GM18517 (cell line): ENCODE results near the gene SIK2.
"Not testable (repeated sequence)": the region's sequence is repeated elsewhere in the genome, so short reads cannot be mapped to it uniquely, and the experiment has no call there.

Source experiments
- ATAC-seq: cut with Tn5 transposase; IDR thresholded peaks from one replicate; pipeline ENCODE4 v1.9.1; 2021; ENCODE audit warnings: mild to moderate bottlenecking, moderate library complexity; ENCODE audit not compliant: unreplicated experiment

Gene SIK2

DNA sequence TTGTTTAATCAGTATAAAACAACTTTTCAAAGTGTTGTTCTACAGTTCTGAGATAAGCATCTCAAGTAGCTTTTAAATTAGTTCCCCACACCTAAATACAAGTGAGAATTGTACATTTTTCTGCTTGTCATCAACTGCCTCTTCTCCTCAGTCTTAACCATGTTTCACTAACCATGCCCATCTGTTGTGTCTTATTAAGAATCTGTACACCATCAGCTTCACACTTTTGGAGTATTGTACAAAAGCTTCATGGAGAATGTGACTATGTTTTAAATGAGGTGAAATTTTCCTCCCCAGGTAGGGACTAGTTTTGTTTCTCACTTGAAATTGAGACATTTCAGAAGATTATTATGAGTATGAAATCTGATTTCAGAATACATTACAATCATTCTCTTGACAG, 52.4 kb downstream of the SIK2 start:
- ATAC-seq = no peak

DNA sequence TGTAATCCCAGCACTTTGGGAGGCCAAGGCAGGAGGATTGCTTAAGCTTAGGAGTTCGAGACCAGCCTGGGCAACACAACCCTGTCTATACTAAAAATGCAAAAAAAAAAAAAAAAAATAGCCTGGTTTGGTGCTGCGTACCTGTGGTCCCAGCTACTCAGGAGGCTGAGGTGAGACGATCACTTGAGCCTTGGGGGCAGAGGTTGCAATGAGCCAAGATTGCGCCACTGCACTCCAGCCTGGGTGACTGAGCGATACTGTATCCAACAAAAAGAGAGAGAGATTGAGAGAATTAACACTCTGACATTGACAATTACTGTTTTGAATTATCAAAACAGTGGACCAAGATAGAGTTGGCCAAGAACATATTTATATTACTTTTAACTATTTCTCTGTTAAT, 53.7 kb downstream of the SIK2 start:
- no peak for ATAC-seq

DNA sequence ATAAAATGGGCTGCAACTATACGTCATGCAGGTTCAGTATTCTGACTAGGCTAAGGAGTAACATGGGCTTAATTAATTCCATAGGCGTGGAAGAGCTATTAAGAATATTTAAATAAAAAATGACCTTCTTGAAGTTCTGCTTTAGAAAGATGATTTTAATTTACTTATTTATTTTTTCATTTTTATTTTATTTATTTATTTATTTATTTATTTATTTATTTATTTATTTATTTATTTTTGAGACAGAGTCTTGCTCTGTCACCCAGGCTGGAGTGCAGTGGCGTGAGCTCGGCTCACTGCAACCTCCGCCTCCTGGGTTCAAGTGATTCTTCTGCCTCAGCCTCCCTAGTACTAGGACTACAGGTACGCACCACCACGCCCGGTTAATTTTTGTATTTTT, 55.7 kb downstream of the SIK2 start:
- ATAC-seq = not testable (repeated sequence)

DNA sequence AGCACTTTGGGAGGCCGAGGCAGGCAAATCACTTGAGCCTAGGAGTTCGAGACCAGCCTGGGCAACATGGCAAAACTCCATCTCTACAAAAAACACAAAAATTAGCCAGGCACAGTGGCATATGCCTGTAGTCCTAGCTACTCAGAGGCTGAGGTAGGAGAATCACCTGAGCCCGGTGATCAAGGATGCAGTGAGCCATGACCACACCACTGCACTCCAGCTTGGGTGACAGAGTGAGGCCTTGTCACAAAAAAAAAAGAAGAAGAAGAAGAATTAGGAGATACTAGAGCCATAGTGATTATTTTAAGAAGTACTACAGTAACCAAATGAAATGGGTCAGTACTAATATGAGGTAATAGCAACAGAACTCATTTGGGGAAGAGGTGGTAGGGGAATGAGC, 56.2 kb downstream of the SIK2 start:
- ATAC-seq = not testable (repeated sequence)

DNA sequence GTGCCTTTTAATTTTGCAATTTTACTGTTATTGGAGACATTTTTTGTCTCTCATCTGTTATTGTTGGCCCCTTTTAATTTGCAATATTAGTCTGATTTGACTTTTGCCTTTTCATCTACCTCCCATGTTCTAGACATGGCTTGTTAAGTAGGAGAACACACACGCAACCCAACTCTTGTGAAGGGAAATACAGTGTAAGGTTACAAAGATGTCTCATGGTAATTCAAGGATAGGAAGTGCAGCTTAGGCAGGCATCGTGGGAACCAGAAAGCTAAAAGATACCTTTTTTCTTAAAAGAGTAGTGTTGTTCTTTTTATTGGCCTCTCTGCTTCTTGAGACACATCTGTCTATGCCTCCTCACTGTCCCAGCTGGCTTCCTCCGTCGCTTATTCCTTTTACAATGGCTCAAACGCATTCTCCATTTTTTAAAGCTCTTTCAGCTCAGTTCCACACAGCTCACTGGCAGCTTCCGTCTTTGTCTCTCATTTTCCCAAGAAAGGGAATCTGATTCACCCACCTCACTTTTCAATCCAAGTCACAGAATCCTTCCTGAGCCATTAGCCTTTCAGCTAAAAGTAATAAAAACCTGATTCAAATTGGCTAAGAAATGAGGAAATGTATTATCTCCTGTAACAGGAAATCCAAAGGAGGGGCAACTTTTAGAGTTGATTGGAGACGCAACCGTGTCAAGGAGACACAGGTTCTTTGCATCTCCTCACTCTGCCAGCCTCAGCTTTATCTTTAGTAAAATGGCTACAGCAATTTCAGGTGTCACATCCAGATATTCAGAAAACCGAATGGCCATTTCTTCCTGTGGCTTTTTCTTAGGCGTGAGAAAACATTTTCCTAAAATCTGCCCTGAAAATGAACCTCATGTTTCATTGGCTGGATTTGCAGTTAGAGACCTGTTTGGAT, 57.2 kb downstream of the SIK2 start:
- no peak for ATAC-seq

DNA sequence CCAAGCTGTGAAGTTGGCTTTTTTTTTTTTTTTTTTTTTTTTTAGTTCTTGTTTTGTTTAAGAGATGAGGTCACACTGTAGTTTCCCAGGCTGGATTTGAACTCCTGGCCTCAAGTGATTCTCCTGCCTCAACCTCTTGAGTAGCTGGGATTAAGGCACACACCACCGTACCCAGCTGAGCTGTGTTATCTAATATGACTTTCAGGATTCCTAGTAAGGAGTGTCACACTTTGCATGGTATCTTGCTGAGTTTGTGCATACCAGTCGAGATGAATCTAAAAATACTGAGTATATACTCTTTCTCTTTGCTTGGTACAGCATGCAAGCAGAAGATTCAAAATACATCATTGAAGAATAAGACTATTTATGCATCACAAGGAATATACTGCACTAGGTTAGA, 58.6 kb downstream of the SIK2 start:
- no peak for ATAC-seq

DNA sequence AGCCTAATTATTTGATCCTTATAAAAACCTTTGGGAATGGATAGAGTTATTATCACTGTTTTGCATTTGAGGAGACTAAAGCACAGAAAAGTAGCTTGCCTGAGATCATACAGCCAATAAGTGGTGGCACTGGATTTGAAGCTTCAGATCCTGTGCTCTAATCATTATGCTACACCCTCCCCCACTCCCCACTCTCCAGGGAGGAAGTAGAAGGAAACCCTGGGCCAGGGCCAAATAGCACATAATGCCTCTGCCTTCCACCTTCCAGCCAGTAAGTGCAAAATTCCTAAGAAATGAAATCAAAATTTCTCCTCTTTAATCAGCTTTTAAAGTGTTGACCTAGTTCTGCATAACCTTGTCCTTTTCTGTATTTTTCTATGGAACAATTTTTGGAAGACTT, 61.6 kb downstream of the SIK2 start:
- no peak for ATAC-seq

DNA sequence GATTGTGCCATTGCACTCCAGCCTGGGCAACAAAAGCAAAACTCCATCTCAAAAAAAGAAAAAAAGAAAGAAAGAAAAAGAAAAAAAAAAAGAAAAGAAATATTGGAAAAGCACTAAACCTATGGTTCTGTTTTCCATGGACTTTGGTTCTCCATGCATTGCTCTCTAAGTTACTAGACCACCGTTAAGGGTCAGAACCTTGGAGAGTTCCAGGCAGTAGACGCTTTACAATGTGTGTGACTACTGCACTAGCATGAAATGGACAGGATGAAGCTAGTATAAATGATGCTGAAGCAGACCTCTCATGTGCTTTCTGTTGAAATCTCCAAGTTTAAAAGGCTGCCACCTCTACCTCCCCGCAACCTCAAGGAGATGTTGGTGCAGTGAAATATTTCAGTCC, 63.5 kb downstream of the SIK2 start:
- no peak for ATAC-seq

DNA sequence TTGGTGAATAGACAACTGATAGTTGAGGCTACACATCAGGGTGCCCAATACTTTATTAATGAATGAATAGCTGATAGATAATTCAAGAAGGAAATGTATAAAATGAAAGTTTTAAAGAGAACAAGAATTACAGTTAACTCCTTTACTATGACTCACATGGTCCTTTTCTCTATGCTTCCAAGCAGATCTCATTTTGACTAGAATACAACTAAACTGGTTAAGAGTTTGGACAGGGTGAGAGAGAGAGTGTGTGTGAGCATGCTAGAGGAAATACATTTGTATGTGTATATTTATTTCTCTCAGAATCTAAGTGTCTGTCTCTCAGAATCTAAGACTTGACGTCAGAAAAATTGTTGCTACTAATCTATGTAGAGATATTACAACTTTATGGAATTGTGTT, 66.7 kb downstream of the SIK2 start:
- no peak for ATAC-seq

DNA sequence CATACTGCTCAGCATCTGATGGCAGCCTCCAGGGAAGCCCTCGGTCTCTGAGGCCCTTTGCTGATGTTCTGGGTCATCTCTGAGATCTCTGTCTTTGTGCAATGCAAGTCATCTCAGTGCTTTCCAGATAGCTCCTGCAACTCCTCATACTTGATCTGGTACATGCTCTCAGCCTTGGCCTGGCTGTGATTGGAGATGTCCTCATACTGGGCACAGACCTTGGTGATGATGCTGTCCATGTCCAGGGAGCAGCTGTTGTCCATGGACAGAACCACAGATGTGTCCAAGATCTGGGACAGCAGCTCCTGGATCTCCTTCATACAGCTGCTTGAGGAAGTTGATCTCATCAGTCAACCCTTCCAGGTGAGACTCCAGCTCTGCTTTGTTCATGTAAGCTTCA, 69.1 kb downstream of the SIK2 start:
- no peak for ATAC-seq

DNA sequence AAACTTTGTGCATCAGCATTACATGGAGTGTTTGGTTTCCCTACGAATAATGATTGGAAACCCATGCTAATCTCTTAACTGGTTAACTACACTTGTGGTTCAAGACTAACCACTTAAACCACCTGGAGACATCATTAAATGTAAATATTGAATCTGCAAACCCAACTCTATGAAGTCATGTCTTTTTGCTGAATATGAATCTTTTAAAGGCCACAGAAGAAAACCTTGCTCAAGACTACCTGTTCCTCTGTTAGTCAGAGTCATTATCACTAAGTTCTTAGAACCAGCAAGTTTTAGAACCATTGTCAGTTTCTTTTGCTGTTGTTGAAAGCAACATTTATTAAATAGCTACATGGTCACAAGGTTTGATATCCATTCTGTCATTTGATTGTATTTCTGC, 70.7 kb downstream of the SIK2 start:
- no peak for ATAC-seq

DNA sequence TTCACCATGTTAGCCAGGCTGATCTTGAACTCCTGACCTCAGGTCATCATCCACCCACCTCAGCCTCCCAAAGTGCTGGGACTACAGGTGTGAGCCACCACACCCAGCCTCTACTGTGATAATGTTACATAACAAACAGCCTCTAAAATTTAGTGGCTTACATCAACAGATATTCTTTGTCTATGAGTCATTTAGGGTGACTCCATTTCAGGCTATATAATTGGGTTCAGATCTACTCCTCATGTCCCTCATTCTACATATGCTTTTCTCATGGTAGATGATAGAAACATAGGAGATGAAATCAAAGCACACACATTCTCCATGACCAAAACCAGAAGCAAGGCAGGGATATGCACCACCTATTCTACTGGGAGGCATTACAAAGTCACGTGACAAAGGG, 72.7 kb downstream of the SIK2 start:
- ATAC-seq = no peak

DNA sequence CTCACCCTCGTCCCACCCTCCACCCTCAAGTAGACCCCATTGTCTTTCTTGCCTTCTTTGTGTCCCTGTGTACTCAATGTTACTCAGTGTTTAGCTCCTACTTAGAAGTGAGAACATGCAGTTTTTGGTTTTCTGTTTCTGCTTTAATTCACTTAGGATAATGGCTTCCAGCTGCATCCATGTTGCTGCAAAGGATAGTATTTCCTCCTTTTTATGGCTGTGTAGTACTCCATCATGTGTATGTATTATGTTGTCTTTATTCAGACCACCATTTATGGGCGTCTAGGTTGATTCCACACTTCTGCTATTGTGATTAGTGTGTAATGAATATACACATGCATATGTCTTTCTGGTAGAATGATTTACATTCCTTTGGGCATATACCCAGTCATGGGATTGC, 73.6 kb downstream of the SIK2 start:
- no peak for ATAC-seq

DNA sequence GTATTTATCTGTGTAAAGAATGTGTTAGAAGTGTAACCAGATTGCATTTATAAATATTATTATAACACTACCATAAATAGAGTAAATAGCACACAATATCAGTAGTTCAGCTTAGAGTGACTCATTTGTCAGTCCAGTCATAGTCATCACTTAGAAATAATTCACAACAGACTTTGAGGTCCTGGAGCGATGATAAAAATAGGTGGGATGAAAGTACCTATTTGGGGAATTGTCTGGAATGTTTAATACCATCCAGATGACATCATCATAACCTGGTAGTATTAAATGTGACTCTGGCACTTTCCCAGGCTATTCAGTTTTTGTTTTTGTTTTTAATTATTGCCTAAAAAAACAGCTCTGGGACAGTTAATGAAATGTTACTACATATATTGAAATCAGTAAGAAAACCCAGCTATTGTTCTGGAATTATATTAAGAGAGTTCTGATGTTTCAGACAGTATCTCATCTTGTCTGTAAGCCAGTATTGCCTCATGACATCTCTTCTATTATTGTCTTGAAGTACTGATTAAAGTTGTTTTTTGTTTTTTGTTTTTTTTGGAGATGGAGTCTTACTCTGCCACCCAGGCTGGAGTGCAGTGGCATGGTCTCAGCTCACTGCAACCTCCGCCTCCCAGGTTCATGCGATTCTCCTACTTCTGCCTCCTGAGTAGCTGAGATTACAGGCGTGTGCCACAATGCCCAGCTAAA, 74.8 kb downstream of the SIK2 start:
- ATAC-seq = no peak

DNA sequence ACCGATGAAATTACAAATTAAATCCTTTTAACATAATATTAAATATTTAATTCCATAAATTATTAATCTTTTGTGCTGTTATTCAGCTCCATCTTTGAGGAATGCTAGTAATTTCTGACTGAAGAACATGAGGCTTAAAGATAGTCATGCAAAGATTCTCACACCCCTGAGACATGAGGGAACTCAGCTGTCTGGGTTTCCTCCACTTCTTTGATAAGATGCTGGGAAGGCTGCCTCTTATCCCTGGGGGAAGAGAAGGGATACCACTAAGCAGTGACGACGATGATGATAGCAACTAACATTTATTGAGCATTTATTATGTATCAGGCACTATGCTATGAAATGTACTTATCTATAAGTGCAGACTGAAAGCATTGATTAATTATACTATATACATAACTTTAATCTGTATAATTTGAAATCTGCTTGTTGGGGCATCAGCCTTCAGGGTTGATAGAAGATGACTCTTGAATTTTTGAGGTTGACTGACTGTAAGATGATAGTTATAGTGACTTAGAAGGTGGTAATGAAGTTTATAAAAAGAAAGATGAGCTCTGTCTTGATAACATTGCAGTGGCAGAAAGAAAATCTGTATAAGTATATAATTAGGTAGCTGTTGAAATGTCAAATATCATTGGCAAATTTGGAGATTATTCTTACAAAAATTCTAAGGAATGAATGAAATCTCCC, 78.4 kb downstream of the SIK2 start:
- ATAC-seq = no peak

DNA sequence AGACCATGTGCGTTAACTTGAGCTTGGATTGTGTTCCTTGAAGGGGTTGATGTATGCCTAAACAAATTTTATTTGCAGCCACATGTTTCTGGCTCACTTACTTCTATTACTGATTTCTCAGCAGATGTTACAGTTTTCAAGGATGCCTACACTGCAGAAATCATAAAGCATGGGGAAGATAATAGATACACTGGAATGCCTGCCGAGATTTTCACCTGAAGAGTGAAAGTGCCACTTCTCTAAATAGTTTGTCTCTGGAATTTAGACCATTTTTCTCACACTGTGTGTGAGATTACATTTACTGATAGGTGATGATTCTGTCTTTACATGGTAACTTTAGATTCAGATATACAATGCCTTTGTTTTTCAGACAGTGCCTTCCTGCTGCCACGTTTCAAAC, 81.6 kb downstream of the SIK2 start:
- ATAC-seq = no peak

DNA sequence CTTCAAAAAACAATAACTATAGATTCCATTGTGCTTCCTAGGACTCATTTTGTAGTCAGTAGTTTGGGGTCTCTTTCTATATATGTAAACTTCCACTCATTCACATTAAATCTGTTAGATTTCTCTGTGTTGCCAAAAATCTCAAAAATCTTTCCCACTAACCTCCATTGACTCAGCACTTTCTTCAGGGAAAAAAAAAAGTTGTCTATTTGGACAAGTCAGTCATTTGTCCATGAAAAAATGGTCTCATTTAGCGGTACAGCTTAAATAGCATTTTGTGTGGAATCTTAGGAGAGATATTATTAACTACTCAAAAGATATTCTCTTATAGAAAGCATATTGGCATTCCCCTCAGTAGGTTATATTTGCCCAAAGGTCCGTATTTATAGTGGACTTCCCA, 82.0 kb downstream of the SIK2 start:
- no peak for ATAC-seq

DNA sequence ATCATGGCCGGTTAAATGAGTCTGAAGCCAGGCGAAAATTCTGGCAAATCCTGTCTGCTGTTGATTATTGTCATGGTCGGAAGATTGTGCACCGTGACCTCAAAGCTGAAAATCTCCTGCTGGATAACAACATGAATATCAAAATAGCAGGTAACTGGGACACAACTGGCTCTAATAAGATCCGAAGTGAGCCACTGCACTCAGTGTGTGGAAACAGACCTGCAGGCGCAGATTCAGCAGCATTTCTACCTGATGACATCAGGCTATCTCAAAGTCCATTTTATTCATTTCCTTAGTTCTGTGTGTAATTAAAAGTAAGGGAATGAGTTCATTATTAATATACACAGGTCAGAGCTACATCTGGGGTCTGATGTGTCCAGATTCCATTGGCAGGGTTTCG, 85.8 kb downstream of the SIK2 start:
- no peak for ATAC-seq

DNA sequence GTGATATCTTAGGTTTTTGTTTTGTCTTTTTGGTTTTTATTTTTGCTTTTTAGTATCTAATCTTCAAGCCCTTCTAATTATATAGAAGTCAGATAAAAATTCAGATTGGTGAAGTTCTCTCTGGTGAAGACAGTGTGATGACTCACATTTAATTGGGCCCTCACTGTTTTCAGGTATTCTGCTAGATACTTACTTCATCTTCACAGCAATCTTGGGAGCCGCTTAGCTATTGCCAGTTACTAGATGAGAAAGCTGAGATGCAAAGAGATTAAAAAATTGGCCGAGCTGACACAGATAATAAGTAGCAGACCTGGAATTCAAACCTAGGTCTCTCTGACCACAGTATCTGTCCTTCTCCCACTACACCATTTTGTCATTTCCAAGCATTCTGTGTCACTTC, 88.9 kb downstream of the SIK2 start:
- ATAC-seq = no peak

DNA sequence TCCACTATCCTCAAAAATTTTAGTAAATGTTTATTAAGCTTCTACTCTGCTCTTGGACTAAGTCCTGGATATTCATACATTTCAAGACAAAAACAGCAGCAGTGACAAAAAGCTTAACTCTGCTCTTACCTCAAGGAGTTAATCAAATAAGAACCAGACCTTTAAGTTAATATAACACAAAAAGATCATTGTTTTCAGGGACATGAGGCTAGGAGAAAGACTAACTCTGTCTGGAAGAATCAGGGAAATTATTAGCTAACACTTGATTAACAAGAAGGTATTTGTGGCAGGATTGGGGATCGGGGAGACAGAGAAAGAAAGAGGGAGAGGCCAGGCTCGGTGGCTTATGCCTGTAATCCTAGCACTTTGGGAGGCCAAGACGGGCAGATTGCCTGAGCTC, 89.5 kb downstream of the SIK2 start:
- ATAC-seq = no peak

DNA sequence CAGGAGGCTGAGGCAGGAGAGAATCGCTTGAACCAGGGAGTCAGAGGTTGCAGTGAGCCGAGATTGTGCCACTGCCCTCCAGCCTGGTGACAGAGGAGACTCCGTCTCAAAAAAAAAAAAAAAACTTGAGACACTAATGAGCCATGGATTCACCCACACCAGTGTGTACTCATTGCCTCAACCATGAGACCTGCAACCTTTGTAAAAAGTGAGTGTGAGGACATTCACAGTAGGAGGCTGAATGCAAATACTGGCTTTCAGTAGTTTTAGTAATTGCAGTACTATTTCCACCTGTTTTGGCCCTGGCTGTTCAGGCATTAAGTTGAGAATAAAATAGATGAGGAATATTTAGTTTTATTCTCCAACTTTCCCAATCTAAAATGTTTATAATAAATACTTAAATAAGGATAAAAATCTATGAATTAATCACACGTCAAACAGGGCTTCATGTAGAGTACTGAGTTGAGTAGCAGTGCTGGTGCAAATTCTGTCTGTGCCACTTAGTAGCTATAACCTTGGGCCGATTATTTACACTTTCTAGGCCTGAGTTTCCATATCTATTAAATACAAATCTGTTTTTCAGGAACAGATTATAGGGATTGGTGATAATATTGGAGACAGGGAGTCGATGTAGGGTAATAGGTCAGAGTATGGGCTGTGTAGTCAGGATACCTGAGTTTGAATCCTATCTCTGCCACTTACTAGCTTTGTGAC, 91.1 kb downstream of the SIK2 start:
- ATAC-seq = no peak
